ENCODE data around the gene AKAP12. TPM values are rescaled to one million over a fixed set of nuclear protein-coding genes. Genes with fewer than 3 reads are reported as not detected.

Gene AKAP12
- total and polyA plus RNA-seq, 2 experiments from 2014 or later: 90.1 to 137 TPM

GRCh38 chr6:151376440-151376839 is 136.7 kb downstream of the AKAP12 start:
- H3F3A ChIP-seq (replicated peaks; ENCODE audit: low read depth): no peaks in the 10 kb centered on the region
- no peak overlapping the region for H3K27ac ChIP-seq (ENCODE audit: low read depth)
- DNase-seq (ENCODE audit: low spot score): no peak
- no peak for TF ChIP-seq JUNB (IDR thresholded peaks at IDR 0.05; ENCODE audit: unreplicated experiment)
- TF ChIP-seq ZNF114 (CRISPR knock-in tag; IDR thresholded peaks at IDR 0.05): no peak
- TF ChIP-seq ZNF462 (CRISPR knock-in tag; IDR thresholded peaks at IDR 0.05): no peak
- TF ChIP-seq EZH2phosphoT487 (IDR thresholded peaks at IDR 0.05; ENCODE audit: unreplicated experiment): no peak
- TF ChIP-seq CREB1 (CRISPR knock-in tag; IDR thresholded peaks at IDR 0.05; ENCODE audit: low read depth): no peak
- no peak for TF ChIP-seq ZNF331 (CRISPR knock-in tag; IDR thresholded peaks at IDR 0.05; ENCODE audit: low read depth)
- no peak for TF ChIP-seq POLR2AphosphoS5 (IDR thresholded peaks at IDR 0.05; ENCODE audit: low read depth)
- no peak for TF ChIP-seq REST (IDR thresholded peaks at IDR 0.05; ENCODE audit: unreplicated experiment)
- no peak for TF ChIP-seq EZH2 (IDR thresholded peaks at IDR 0.05; ENCODE audit: low read depth, unreplicated experiment)
- no peak for TF ChIP-seq STAT1 (IDR thresholded peaks at IDR 0.05; ENCODE audit: unreplicated experiment)
- no peak for TF ChIP-seq CTCF (conservative IDR thresholded peaks at IDR 0.05; ENCODE audit: low read depth in 2 of 2)
- TF ChIP-seq ETS1 (IDR thresholded peaks at IDR 0.05): no peak
- no peak for TF ChIP-seq NANOG (IDR thresholded peaks at IDR 0.05; ENCODE audit: borderline replicate concordance)
- H3K36me3 Mint-ChIP-seq (ENCODE audit: low read depth): peaks cover 20% of the 10 kb centered on the region
- ATAC-seq: no peak
- no peaks in the 10 kb centered on the region for H3K27me3 ChIP-seq (ENCODE audit: insufficient read depth)
- peaks cover 7% of the 10 kb centered on the region for H3K27me3 Mint-ChIP-seq (ENCODE audit: insufficient read depth, low read depth, poor library complexity)
- H3K4me3 Mint-ChIP-seq: no peak overlapping the region
- peaks cover 42% of the 10 kb centered on the region for H3K4me1 ChIP-seq (ENCODE audit: insufficient read depth)
- no peak overlapping the region for H3K4me2 ChIP-seq
- H3K79me2 ChIP-seq (replicated peaks; ENCODE audit: insufficient read depth): peaks cover 67% of the 10 kb centered on the region
- H2AFZ ChIP-seq: no peak overlapping the region
- no peak overlapping the region for H3K4me3 ChIP-seq
- no peak overlapping the region for H3K27ac Mint-ChIP-seq
- H3K36me3 ChIP-seq (ENCODE audit: insufficient read depth): 0 out of 2 replicates have a peak, but pooled peaks cover 5% of the 10 kb centered on the region
- H3K9me2 ChIP-seq (ENCODE audit: insufficient read depth): no peaks in the 10 kb centered on the region
- H3K4me1 Mint-ChIP-seq: peaks cover 58% of the 10 kb centered on the region
- no peaks in the 10 kb centered on the region for H4K20me1 ChIP-seq (replicated peaks; ENCODE audit: insufficient read depth)
- no peaks in the 10 kb centered on the region for H3K9me3 Mint-ChIP-seq

Data from GM23338 (cell line).